ENCODE measurements around the gene S100A11. TPM values are rescaled to one million over a fixed set of nuclear protein-coding genes. Genes with fewer than 3 reads are reported as not detected.

Gene S100A11
- total and polyA plus RNA-seq, 2 donors from 2014 or later = 835 to 925 TPM

- no peak overlapping the region for H3K4me3 ChIP-seq (ENCODE audit: low read length in 3 of 3)
- DNase-seq = no peak
- no peaks in the 10 kb centered on the region for H3K36me3 ChIP-seq (ENCODE audit: control insufficient read depth in 2 of 3, insufficient read depth in 3 of 3, low read length in 3 of 3)
- no peak overlapping the region for H3K9ac ChIP-seq (ENCODE audit: low read length in 3 of 3)
- no peak overlapping the region for H3K27ac ChIP-seq (ENCODE audit: low read depth in 2 of 2, low read length in 2 of 2)
- peaks cover 0 to 7% (median 4%) of the 10 kb centered on the region in 3 donors for H3K4me1 ChIP-seq (ENCODE audit: control insufficient read depth in 2 of 3, insufficient read depth in 2 of 3, low read depth in 1 of 3, low read length in 3 of 3)
- intact Hi-C loops (cut with DNase I) = no loop called here
- no peaks in the 10 kb centered on the region for H3K9me3 ChIP-seq (ENCODE audit: control insufficient read depth in 2 of 3, insufficient read depth in 1 of 3, low read length in 3 of 3)
- FAIRE-seq = no peak
- TF ChIP-seq, protein P1, sequence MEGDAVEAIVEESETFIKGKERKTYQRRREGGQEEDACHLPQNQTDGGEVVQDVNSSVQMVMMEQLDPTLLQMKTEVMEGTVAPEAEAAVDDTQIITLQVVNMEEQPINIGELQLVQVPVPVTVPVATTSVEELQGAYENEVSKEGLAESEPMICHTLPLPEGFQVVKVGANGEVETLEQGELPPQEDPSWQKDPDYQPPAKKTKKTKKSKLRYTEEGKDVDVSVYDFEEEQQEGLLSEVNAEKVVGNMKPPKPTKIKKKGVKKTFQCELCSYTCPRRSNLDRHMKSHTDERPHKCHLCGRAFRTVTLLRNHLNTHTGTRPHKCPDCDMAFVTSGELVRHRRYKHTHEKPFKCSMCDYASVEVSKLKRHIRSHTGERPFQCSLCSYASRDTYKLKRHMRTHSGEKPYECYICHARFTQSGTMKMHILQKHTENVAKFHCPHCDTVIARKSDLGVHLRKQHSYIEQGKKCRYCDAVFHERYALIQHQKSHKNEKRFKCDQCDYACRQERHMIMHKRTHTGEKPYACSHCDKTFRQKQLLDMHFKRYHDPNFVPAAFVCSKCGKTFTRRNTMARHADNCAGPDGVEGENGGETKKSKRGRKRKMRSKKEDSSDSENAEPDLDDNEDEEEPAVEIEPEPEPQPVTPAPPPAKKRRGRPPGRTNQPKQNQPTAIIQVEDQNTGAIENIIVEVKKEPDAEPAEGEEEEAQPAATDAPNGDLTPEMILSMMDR (IDR thresholded peaks at IDR 0.05; ENCODE audit: borderline replicate concordance, extremely low read depth, insufficient read depth) = no peak
- no peaks in the 10 kb centered on the region for H3K27me3 ChIP-seq (ENCODE audit: control insufficient read depth, insufficient read depth, low read length)
Observed at GRCh38 chr1:152038871-152039270, 2.1 kb upstream of the S100A11 start.

GRCh38 chr1:152035539-152036266 is 1.1 kb downstream of the S100A11 start:
- peak overlapping the region; percentile 87 to 95 for H3K27ac ChIP-seq (ENCODE audit: low read depth in 2 of 2, low read length in 2 of 2)
- intact Hi-C loops (cut with DNase I) = no loop called here
- H3K4me3 ChIP-seq (ENCODE audit: low read length in 3 of 3) = peak overlapping the region; percentile 83 to 88 (median 83)
- H3K27me3 ChIP-seq (ENCODE audit: control insufficient read depth, insufficient read depth, low read length) = no peaks in the 10 kb centered on the region
- peak in 3 of 5 donors; percentile 19 to 69 (median 61) for DNase-seq
- peak overlapping the region; percentile 57 to 87 (median 72) for H3K9ac ChIP-seq (ENCODE audit: low read length in 3 of 3)
- H3K36me3 ChIP-seq (ENCODE audit: control insufficient read depth in 2 of 3, insufficient read depth in 3 of 3, low read length in 3 of 3) = peaks cover 7 to 17% (median 9%) of the 10 kb centered on the region in 3 donors
- H3K4me1 ChIP-seq (ENCODE audit: control insufficient read depth in 2 of 3, insufficient read depth in 2 of 3, low read depth in 1 of 3, low read length in 3 of 3) = peaks cover 0 to 6% (median 5%) of the 10 kb centered on the region in 3 donors
- FAIRE-seq = no peak
- TF ChIP-seq, protein P1 (IDR thresholded peaks at IDR 0.05; ENCODE audit: borderline replicate concordance, extremely low read depth, insufficient read depth) = no peak
- H3K9me3 ChIP-seq (ENCODE audit: control insufficient read depth in 2 of 3, insufficient read depth in 1 of 3, low read length in 3 of 3) = no peaks in the 10 kb centered on the region

GRCh38 chr1:152034654-152035538 is 1.9 kb downstream of the S100A11 start:
- peak in 4 of 5 donors; percentile 77 to 89 (median 82) for DNase-seq
- Histone ChIP-seq H3K9ac (ENCODE audit: low read length in 3 of 3) (peak overlapping the region in 2 of 3 donors; percentile 38 to 50), H3K27ac (ENCODE audit: low read depth in 2 of 2, low read length in 2 of 2) (peak overlapping the region; percentile 37 to 95)

More at GRCh38 chr1:152034654-152035538, 1.9 kb downstream of the S100A11 start:
- peaks cover 7 to 17% (median 11%) of the 10 kb centered on the region in 3 donors for H3K36me3 ChIP-seq (ENCODE audit: control insufficient read depth in 2 of 3, insufficient read depth in 3 of 3, low read length in 3 of 3)
- no peaks in the 10 kb centered on the region for H3K27me3 ChIP-seq (ENCODE audit: control insufficient read depth, insufficient read depth, low read length)
- H3K4me1 ChIP-seq (ENCODE audit: control insufficient read depth in 2 of 3, insufficient read depth in 2 of 3, low read depth in 1 of 3, low read length in 3 of 3) = peaks cover 0 to 6% (median 5%) of the 10 kb centered on the region in 3 donors
- no peaks in the 10 kb centered on the region for H3K9me3 ChIP-seq (ENCODE audit: control insufficient read depth in 2 of 3, insufficient read depth in 1 of 3, low read length in 3 of 3)
- peak overlapping the region; percentile 83 to 88 (median 83) for H3K4me3 ChIP-seq (ENCODE audit: low read length in 3 of 3)
- intact Hi-C loops (cut with DNase I) = no loop called here
- TF ChIP-seq, protein P1 (IDR thresholded peaks at IDR 0.05; ENCODE audit: borderline replicate concordance, extremely low read depth, insufficient read depth) = peak; percentile 68
- no peak for FAIRE-seq
